HCT116 (cell line): ENCODE data around the gene GPR108. TPM values are rescaled to one million over a fixed set of nuclear protein-coding genes. Genes with fewer than 3 reads are reported as not detected.

Experiments used
- ATAC-seq: fragments of 200-7000 bp; cut with Tn5 transposase; 2 replicates; pipeline ENCODE4 v1.9.1; 2020; ENCODE audit warnings: mild to moderate bottlenecking, moderate library complexity
- BruUV-seq: library from RNA; stranded (reverse); fragments of 400-500 nt; replicated peaks from 2 replicates; lab custom pipeline; 2021; lab: Mats Ljungman, UMichigan
- CTCF ChIA-PET: fragments of 300-600 bp; sonication (Branson Sonifier 250); formaldehyde crosslinking; loops from one replicate; lab custom pipeline; 2021; ENCODE audit warnings: antibody characterized with exemption; lab: Charles Lee
- POLR2A ChIA-PET: fragments of 300-600, 350-600 bp; sonication (Branson Sonifier 250); formaldehyde crosslinking; loops from one replicate; lab custom pipeline; 2021; ENCODE audit warnings: antibody characterized with exemption; lab: Charles Lee
- RAD21 ChIA-PET, 2 experiments: fragments of 300-600 bp; sonication (Branson Sonifier 250); formaldehyde crosslinking; loops; one replicate each; lab custom pipeline; 2023; ENCODE audit warnings: low total read pairs in 2 of 2; ENCODE audit not compliant: uncharacterized antibody in 2 of 2, unreplicated experiment in 2 of 2, low non-redundant PET in 1 of 2; lab: Charles Lee
- DNase-seq: peaks from one replicate; pipeline ENCODE4 v3.0.0-alpha.2; 2010; ENCODE audit warnings: low read depth, low spot score
- H2AFZ ChIP-seq: fragments of 200-600 bp; shearing (Covaris generic), sonication (generic); 2 replicates; pipeline ENCODE4 v1.6.1; 2017; ENCODE audit warnings: low read depth, mixed run types, mixed read lengths, antibody characterized with exemption, low read length; ENCODE audit not compliant: poor library complexity, severe bottlenecking
- H3K27ac ChIP-seq: 2 replicates; pipeline ENCODE4 v1.5.1; 2012; ENCODE audit warnings: low read depth, low read length
- H3K27me3 ChIP-seq: fragments of 200-600 bp; sonication (generic); 2 replicates; pipeline ENCODE4 v1.6.1; 2016; ENCODE audit warnings: mixed run types, low read length, mixed read lengths; ENCODE audit not compliant: insufficient read depth
- H3K36me3 ChIP-seq, 2 experiments: fragments of 200-500 bp in 1 of 2; fragments of 200-600 bp in 1 of 2; sonication (Bioruptor generic) in 1 of 2; sonication (generic) in 1 of 2; 2 replicates each; pipeline versions ENCODE4 v1.5.1 to v1.6.1; 2014 to 2016; ENCODE audit warnings: low read length in 2 of 2, inconsistent platforms in 1 of 2, mixed read lengths in 1 of 2, mixed run types in 1 of 2; ENCODE audit not compliant: insufficient read depth in 2 of 2, control insufficient read depth in 1 of 2
- H3K4me1 ChIP-seq, 2 experiments: fragments of 200-600 bp in 1 of 2; sonication (generic) in 1 of 2; 2 replicates each; pipeline versions ENCODE4 v1.5.1 to v1.6.1; 2012 to 2017; ENCODE audit warnings: low read length in 2 of 2, inconsistent platforms in 1 of 2, mild to moderate bottlenecking in 1 of 2, mixed read lengths in 1 of 2, mixed run types in 1 of 2, moderate library complexity in 1 of 2; ENCODE audit not compliant: insufficient read depth in 2 of 2, control insufficient read depth in 1 of 2
- H3K4me2 ChIP-seq: fragments of 200-600 bp; sonication (generic); 2 replicates; pipeline ENCODE4 v1.6.1; 2017; ENCODE audit warnings: mixed run types, low read length, mixed read lengths
- H3K4me3 ChIP-seq, 2 experiments: fragments of 200-600 bp in 1 of 2; sonication (generic) in 1 of 2; replicated peaks in 1 of 2; 2 replicates each; pipeline ENCODE4 v1.5.1; 2011 to 2016; ENCODE audit warnings: low read length in 2 of 2, control low read depth in 1 of 2, low read depth in 1 of 2, mild to moderate bottlenecking in 1 of 2, mixed read lengths in 1 of 2, mixed run types in 1 of 2
- H3K79me2 ChIP-seq: fragments of 200-600 bp; sonication (generic); 2 replicates; pipeline ENCODE4 v1.6.1; 2017; ENCODE audit warnings: mild to moderate bottlenecking, mixed run types, low read length, moderate library complexity, mixed read lengths; ENCODE audit not compliant: insufficient read depth
- H3K9ac ChIP-seq: fragments of 200-600 bp; sonication (generic); 2 replicates; pipeline ENCODE4 v1.6.1; 2016; ENCODE audit warnings: low read length, mixed read lengths
- H3K9me2 ChIP-seq: fragments of 200-600 bp; sonication (generic), shearing (Covaris generic); 2 replicates; pipeline ENCODE4 v1.6.1; 2017; ENCODE audit warnings: mixed run types, mild to moderate bottlenecking, moderate library complexity; ENCODE audit not compliant: insufficient read depth
- H3K9me3 ChIP-seq, 2 experiments: fragments of 200-500 bp in 1 of 2; fragments of 200-600 bp in 1 of 2; sonication (Bioruptor generic) in 1 of 2; sonication (generic) in 1 of 2; 2 replicates each; pipeline ENCODE4 v1.6.1; 2014 to 2017; ENCODE audit warnings: low read length in 2 of 2, mixed read lengths in 2 of 2, inconsistent platforms in 1 of 2, low read depth in 1 of 2, mild to moderate bottlenecking in 1 of 2, mixed run types in 1 of 2, moderate library complexity in 1 of 2; ENCODE audit not compliant: control insufficient read depth in 1 of 2, insufficient read depth in 1 of 2
- H4K20me1 ChIP-seq: fragments of 200-600 bp; sonication (generic), shearing (Covaris generic); 2 replicates; pipeline ENCODE4 v1.6.1; 2017; ENCODE audit warnings: mixed run types, mild to moderate bottlenecking, moderate library complexity; ENCODE audit not compliant: insufficient read depth
- CEBPB ChIP-seq: IDR thresholded peaks from 2 replicates; pipeline ENCODE4 v1.6.1; 2012; ENCODE audit warnings: low read depth
- EGR1 ChIP-seq: IDR thresholded peaks from 2 replicates; pipeline ENCODE4 v1.6.1; 2012; ENCODE audit warnings: low read depth
- ELF1 ChIP-seq: IDR thresholded peaks from 2 replicates; pipeline ENCODE4 v1.6.1; 2012; ENCODE audit warnings: low read depth, borderline replicate concordance
- EZH2 ChIP-seq: fragments of 200-600 bp; sonication (generic); IDR thresholded peaks from 2 replicates; pipeline ENCODE4 v1.6.1; 2017; ENCODE audit warnings: antibody characterized with exemption, mixed run types
- JUND ChIP-seq: IDR thresholded peaks from 2 replicates; pipeline ENCODE4 v1.6.1; 2012
- POLR2A ChIP-seq: IDR thresholded peaks from 2 replicates; pipeline ENCODE4 v1.7.0; 2011; ENCODE audit warnings: borderline replicate concordance; ENCODE audit not compliant: insufficient read depth, insufficient read length; ENCODE audit errors: extremely low read depth
- POLR2AphosphoS5 ChIP-seq: IDR thresholded peaks from 2 replicates; pipeline ENCODE4 v1.6.1; 2011; ENCODE audit warnings: mild to moderate bottlenecking, low read depth, low read length, moderate library complexity
- RAD21 ChIP-seq: IDR thresholded peaks from 2 replicates; pipeline ENCODE4 v1.6.1; 2012; ENCODE audit warnings: low read depth, mild to moderate bottlenecking
- SIN3A ChIP-seq: IDR thresholded peaks from 2 replicates; pipeline ENCODE4 v1.6.1; 2012; ENCODE audit warnings: low read depth
- SP1 ChIP-seq: IDR thresholded peaks from 2 replicates; pipeline ENCODE4 v1.6.1; 2012; ENCODE audit warnings: low read depth
- SRF ChIP-seq: IDR thresholded peaks from 2 replicates; pipeline ENCODE4 v1.6.1; 2012; ENCODE audit warnings: low read depth
- TCF7L2 ChIP-seq: IDR thresholded peaks from 2 replicates; pipeline ENCODE4 v1.7.0; 2011; ENCODE audit warnings: borderline replicate concordance, inconsistent platforms; ENCODE audit not compliant: insufficient read depth, insufficient read length; ENCODE audit errors: extremely low read depth
- YY1 ChIP-seq: IDR thresholded peaks from 2 replicates; pipeline ENCODE4 v1.6.1; 2011; ENCODE audit warnings: low read length, low read depth, moderate library complexity, mild to moderate bottlenecking; ENCODE audit not compliant: insufficient replicate concordance; ENCODE audit errors: extremely low read depth
- ZFX ChIP-seq: fragments of 450-650 bp; IDR thresholded peaks from 2 replicates; pipeline ENCODE4 v1.6.1; 2017
- ZNF274 ChIP-seq: fragments of 200-500 bp; sonication (Bioruptor generic); IDR thresholded peaks from 2 replicates; pipeline ENCODE4 v1.6.1; 2014; ENCODE audit warnings: mild to moderate bottlenecking, low read depth, low read length, inconsistent platforms
- intact Hi-C: fragments of 100-400 bp; cut with micrococcal nuclease; formaldehyde crosslinking; loops from 2 replicates; pipeline ENCODE4 v1.10.0; 2022
- total RNA-seq: library from RNA; stranded (reverse); gene quantifications from one replicate; pipeline ENCODE4 v1.2.1, GENCODE V29; 2021; ENCODE audit not compliant: unreplicated experiment
- TF ChIP-seq, protein P1 (sequence below): IDR thresholded peaks from 2 replicates; pipeline ENCODE4 v1.6.1; 2012; ENCODE audit warnings: low read depth
- TF ChIP-seq, protein P2 (sequence below): IDR thresholded peaks from 2 replicates; pipeline ENCODE4 v1.6.1; 2012
- TF ChIP-seq, protein P3 (sequence below): IDR thresholded peaks from 2 replicates; pipeline ENCODE4 v1.6.1; 2012
- TF ChIP-seq, protein P4 (sequence below): IDR thresholded peaks from 2 replicates; pipeline ENCODE4 v1.6.1; 2011; ENCODE audit warnings: mild to moderate bottlenecking, low read length, moderate library complexity; ENCODE audit not compliant: insufficient replicate concordance; ENCODE audit errors: extremely low read depth

GPR108 gene
- total RNA-seq, 1 experiment from 2014 or later: 75.0 TPM

DNA sequence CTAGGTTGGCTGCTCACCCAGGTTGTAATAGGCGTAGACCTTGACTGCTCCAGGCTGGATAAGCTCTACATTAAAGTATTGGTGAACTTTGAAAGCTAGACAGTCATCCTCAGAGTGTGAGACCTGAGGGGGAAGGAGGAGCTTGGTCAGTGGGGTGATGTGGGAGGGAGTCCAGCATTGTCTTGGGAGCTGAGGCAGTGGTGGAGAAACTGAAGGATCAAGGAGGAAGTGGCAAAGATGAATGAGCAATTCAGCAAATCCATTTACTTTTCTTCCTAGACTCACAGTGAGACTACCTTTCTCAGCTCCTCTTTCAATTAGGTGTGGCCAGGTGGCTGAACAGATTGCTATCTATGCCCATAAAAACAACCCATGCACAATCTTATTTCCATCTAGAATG is 57.2 kb downstream of the GPR108 start:
- RAD21 ChIA-PET: no interaction called here
- Histone ChIP-seq H3K9me3 (no peaks in the 10 kb centered on the region), H3K27ac (no peak overlapping the region), H3K4me2 (no peak overlapping the region), H3K9ac (no peak overlapping the region), H3K4me3 (no peak overlapping the region), H2AFZ (no peak overlapping the region), H3K79me2 (no peaks in the 10 kb centered on the region)
- no TSS peak for BruUV-seq
- no peak for ATAC-seq
- TF ChIP-seq, protein P1, sequence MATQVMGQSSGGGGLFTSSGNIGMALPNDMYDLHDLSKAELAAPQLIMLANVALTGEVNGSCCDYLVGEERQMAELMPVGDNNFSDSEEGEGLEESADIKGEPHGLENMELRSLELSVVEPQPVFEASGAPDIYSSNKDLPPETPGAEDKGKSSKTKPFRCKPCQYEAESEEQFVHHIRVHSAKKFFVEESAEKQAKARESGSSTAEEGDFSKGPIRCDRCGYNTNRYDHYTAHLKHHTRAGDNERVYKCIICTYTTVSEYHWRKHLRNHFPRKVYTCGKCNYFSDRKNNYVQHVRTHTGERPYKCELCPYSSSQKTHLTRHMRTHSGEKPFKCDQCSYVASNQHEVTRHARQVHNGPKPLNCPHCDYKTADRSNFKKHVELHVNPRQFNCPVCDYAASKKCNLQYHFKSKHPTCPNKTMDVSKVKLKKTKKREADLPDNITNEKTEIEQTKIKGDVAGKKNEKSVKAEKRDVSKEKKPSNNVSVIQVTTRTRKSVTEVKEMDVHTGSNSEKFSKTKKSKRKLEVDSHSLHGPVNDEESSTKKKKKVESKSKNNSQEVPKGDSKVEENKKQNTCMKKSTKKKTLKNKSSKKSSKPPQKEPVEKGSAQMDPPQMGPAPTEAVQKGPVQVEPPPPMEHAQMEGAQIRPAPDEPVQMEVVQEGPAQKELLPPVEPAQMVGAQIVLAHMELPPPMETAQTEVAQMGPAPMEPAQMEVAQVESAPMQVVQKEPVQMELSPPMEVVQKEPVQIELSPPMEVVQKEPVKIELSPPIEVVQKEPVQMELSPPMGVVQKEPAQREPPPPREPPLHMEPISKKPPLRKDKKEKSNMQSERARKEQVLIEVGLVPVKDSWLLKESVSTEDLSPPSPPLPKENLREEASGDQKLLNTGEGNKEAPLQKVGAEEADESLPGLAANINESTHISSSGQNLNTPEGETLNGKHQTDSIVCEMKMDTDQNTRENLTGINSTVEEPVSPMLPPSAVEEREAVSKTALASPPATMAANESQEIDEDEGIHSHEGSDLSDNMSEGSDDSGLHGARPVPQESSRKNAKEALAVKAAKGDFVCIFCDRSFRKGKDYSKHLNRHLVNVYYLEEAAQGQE: no peak
- TF ChIP-seq ZFX (no peak), JUND (no peak), SRF (no peak), ZNF274 (no peak), TCF7L2 (no peak), CEBPB (no peak), ELF1 (no peak), SIN3A (no peak), POLR2AphosphoS5 (no peak), EZH2 (no peak), EGR1 (no peak), SP1 (no peak), POLR2A (no peak), RAD21 (no peak), YY1 (no peak)
- TF ChIP-seq, protein P2, sequence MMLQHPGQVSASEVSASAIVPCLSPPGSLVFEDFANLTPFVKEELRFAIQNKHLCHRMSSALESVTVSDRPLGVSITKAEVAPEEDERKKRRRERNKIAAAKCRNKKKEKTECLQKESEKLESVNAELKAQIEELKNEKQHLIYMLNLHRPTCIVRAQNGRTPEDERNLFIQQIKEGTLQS: no peak
- TF ChIP-seq, protein P3, sequence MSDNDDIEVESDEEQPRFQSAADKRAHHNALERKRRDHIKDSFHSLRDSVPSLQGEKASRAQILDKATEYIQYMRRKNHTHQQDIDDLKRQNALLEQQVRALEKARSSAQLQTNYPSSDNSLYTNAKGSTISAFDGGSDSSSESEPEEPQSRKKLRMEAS: no peak
- TF ChIP-seq, protein P4, sequence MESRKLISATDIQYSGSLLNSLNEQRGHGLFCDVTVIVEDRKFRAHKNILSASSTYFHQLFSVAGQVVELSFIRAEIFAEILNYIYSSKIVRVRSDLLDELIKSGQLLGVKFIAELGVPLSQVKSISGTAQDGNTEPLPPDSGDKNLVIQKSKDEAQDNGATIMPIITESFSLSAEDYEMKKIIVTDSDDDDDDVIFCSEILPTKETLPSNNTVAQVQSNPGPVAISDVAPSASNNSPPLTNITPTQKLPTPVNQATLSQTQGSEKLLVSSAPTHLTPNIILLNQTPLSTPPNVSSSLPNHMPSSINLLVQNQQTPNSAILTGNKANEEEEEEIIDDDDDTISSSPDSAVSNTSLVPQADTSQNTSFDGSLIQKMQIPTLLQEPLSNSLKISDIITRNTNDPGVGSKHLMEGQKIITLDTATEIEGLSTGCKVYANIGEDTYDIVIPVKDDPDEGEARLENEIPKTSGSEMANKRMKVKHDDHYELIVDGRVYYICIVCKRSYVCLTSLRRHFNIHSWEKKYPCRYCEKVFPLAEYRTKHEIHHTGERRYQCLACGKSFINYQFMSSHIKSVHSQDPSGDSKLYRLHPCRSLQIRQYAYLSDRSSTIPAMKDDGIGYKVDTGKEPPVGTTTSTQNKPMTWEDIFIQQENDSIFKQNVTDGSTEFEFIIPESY: no peak
- TF ChIP-seq, all 23 proteins: peak for 0
- H4K20me1 ChIP-seq: no peaks in the 10 kb centered on the region
- CTCF ChIA-PET: no interaction called here
- no peaks in the 10 kb centered on the region for H3K27me3 ChIP-seq
- H3K9me2 ChIP-seq: no peaks in the 10 kb centered on the region
- DNase-seq: no peak
- POLR2A ChIA-PET: no interaction called here
- H3K36me3 ChIP-seq: no peaks in the 10 kb centered on the region
- intact Hi-C loops: no loop called here
- H3K4me1 ChIP-seq: peaks cover 5 to 19% of the 10 kb centered on the region in 2 experiments; a peak in 3 of 4 replicates
